ENCODE measurements around the gene CYTH2.
"Not testable (repeated sequence)": the region's sequence is repeated elsewhere in the genome, so short reads cannot be mapped to it uniquely, and the experiment has no call there.

Gene CYTH2

DNA sequence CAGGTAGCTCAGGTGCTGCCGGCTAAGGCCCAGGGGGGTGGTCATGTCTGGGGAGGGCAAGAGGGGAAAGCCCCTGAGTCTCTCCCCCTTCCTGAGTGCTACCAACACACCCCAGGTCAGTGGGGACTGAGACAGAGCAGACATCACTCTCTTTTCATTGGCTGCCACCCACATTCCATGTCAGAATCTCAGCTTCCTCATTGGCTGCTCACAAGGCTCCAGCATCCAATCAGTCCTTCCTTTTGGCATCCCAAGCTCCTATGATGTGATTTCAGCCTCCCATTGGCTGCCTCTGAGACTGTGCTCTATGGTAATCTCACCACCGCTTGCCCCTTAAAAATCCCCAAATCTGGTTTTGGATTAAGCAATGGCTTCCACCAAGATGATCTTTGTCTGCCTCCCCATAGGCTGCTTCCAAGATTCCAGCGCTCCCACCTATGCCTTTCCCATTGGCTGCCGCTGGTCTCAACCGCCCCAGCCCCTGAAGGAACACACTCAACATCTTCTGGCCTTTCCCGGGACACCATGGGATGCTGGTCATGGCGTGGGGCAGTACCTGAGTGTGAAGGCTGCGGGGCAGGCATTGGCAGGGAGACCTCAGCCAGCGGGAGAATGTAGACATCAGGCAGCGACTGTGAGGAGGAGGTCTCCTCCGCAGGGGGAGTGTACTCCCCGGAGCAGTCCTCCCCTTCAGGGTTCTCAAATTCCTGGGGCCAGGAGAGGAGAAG is 40.5 kb downstream of the CYTH2 start:
- DNase-seq (ENCODE audit: extremely low spot score, insufficient read length, low read depth) (no peak), FAIRE-seq (no peak)

- no peak for DNase-seq (ENCODE audit: extremely low spot score, insufficient read length, low read depth)
- FAIRE-seq: peak; percentile 65
Observed at GRCh38 chr19:48510421-48511268, 41.5 kb downstream of the CYTH2 start.

DNA sequence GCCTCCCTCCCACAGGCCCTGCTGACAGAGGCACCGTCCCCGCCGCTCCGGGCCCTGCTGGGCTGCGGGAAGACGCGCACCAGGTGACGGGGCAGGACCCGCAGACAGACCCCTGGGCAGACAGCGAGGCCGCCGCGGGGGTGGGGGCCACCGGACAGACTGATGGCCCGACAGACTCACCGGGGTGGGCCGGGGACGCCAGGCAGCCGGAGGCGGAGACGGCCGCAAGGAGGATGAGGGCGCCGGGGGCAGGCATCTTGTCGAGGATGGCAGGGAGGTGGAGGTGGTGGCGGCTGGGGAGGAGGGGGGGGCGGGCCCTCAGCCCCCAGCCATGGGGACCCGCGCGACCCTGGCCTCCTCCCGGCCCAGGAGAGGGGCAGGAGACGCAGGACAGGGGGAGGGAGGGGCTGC is 42.2 kb downstream of the CYTH2 start:
- DNase-seq (ENCODE audit: extremely low spot score, insufficient read length, low read depth) (no peak), FAIRE-seq (no peak)

DNA sequence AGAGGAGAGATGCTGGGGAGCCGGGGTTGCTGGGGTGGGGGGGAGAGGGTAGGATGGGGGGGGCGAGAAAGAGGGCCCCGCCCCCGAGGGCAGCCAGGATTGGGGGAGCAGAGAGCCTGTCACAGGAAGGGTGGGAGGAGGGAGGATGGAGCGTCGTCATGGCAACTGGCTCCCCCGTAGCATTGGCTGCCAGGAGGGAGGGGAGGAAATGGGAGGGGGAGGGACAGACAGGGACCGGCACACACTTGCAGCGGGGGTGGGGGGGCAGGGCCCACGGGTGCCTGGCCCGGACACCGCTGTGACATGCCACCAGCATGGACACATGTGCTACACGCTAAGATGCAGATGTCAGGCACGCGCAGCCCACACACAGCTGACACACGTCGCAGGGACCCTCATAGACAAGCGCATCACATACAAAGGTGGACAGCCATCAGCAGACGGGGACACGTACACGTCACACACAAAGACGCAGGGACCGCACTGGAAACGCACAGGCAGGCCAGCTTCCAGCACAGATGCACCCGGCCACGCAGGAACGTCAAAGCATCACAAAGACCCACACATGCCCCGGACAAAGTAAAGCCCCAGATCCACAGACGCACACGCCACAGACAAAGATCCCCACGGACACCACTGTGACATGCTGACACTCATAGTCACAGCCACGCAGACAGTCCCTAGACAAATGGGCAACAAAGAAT is 42.8 kb downstream of the CYTH2 start, which contains the start of gene LMTK3:
LMTK3 (minus strand) TSS at position 36 of the 704 bp plus-strand sequence. CDS start 259 bp downstream, outside the sequence.
- no peak for FAIRE-seq
- no peak for DNase-seq (ENCODE audit: extremely low spot score, insufficient read length, low read depth)

- FAIRE-seq (no peak), DNase-seq (ENCODE audit: extremely low spot score, insufficient read length, low read depth) (no peak)
Observed at GRCh38 chr19:48512504-48513288, 43.5 kb downstream of the CYTH2 start.

GRCh38 chr19:48513289-48514122 is 44.3 kb downstream of the CYTH2 start:
- DNase-seq (ENCODE audit: extremely low spot score, insufficient read length, low read depth): no peak
- FAIRE-seq: peak; percentile 89

DNA sequence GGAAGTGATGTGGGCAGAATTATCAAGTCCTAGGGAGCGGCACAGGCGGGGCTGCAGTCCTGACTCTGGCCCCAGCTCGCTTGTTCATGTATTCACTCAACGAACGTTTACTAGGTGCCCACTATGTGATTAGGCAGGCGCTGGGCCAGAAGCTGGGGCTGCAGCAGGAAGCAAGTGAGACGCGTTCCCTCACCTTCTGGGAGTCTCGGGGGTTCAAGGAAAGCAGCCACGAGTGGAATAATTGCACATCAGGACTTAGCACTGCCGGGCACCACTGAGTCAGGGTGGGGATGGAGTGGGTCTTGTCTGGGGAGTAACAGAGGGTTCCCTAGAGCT is 44.9 kb downstream of the CYTH2 start:
- DNase-seq (ENCODE audit: extremely low spot score, insufficient read length, low read depth) (no peak), FAIRE-seq (no peak)

DNA sequence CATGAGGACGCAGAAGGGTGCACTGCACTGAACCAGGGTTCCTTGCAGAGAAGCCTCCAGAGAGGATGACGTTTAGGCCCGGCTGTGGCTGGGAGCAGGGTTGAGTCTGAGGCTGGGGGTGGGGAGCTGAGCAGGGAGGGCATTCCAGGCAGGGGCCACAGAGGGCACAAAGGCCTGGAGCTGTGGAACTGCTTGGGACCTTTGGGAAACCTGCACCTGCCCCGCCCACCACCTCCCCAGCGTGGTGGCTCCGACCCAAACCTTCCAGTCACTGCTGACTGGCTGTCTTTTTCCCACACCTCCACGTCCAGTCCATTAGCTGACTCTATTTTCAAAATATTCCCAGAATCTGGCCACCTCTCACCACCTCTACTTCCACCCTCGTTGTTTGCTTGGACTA is 47.4 kb downstream of the CYTH2 start:
- no peak for DNase-seq (ENCODE audit: extremely low spot score, insufficient read length, low read depth)
- FAIRE-seq: no peak

- no peak for DNase-seq (ENCODE audit: extremely low spot score, insufficient read length, low read depth)
- no peak for FAIRE-seq
Observed at GRCh38 chr19:48518207-48518606, 49.0 kb downstream of the CYTH2 start.

DNA sequence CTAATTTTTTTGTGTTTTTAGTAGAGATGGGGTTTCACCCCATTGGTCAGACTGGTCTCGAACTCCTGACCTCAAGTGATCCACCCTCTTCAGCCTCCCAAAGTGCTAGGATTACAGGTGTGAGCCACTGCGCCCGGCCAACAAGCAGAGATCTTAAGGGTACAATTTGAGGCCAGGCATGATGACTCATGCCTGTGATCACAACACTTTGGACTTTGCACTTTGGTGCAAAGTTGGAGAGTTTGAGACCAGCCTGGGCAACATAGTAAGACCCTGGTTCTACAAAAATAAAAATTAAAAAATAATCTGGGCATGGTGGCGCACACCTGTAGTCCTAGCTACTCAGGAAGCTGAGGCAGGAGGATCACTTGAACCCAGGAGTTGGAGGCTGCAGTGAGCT is 50.3 kb downstream of the CYTH2 start:
- FAIRE-seq; DNase-seq (ENCODE audit: extremely low spot score, insufficient read length, low read depth): not testable (repeated sequence)

- FAIRE-seq: no peak
Observed at GRCh38 chr19:48520134-48520533, 51.0 kb downstream of the CYTH2 start.

DNA sequence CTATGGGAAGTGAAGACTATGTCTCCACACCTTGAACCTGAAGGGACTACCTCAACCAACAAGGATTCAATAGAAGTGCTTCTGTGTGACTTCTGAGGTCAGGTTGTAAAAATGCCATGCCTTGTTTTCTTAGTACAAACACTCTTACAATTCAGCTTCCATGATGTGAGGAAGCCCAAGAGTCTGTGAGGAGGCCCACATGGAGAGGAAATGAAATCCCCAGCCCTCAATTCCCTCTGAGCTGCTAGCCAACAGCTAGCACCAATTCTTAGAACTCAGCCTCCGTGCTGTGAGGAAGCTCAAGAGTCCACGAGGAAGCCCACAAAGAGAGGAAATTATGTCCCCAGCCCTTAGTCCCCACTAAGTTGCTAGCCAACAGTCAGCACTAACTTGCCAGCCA is 55.1 kb downstream of the CYTH2 start:
- no peak for FAIRE-seq

More at GRCh38 chr19:48520134-48520533, 51.0 kb downstream of the CYTH2 start:
- DNase-seq (ENCODE audit: extremely low spot score, insufficient read length, low read depth): no peak

DNA sequence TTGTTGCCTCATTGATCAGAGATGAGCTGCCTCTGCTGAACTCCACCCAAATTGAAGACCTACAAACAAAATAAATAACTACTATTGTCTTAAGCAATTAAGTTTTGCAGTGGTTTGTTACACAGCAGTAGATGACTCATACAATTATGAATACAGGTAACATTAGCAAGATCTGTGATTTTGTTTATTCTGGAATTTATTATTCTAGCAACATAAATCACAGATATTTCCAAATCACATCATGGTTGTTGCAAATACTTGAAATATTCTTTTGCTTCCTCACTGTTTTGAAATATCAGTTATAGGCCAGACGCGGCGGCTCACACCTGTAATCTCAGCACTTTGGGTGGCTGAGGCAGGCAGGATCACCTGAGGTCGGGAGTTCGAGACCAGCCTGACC is 55.6 kb downstream of the CYTH2 start:
- no peak for FAIRE-seq
- DNase-seq (ENCODE audit: extremely low spot score, insufficient read length, low read depth): no peak

More for the DNA sequence above, 55.1 kb downstream of the CYTH2 start:
- DNase-seq (ENCODE audit: extremely low spot score, insufficient read length, low read depth): no peak

- DNase-seq (ENCODE audit: extremely low spot score, insufficient read length, low read depth): no peak
- no peak for FAIRE-seq
Observed at GRCh38 chr19:48529156-48529555, 60.0 kb downstream of the CYTH2 start.

DNA sequence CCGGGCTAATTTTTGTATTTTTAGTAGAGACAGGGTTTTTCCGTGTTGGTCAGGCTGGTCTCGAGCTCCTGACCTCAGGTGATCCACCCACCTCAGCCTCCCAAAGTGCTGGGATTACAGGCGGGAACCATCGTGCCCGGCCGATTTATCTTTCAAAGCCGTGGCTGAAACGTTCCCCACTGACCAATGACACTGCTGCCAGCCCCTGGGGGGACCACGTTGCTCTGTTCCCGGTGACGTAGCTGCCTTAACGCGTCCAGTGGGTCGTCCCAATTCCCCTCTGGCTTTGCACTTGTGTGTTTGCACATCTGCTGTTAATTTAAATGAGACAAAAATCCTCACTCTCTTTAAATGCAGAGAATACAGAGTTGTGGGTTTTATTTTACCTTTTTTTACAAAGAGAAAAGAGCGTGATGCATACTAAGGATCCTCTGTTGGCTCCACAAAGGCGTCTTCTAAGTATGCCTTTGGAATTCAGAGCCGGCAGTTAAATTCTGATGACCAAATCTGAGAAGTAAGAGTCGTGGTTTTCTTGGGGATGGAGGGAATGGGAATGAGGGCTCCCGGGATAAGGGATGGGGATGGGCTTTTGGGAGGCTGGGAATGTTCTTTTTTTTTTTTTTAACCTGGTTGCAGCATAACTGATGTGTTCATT is 61.0 kb downstream of the CYTH2 start:
- DNase-seq (ENCODE audit: extremely low spot score, insufficient read length, low read depth) (no peak), FAIRE-seq (no peak)

DNA sequence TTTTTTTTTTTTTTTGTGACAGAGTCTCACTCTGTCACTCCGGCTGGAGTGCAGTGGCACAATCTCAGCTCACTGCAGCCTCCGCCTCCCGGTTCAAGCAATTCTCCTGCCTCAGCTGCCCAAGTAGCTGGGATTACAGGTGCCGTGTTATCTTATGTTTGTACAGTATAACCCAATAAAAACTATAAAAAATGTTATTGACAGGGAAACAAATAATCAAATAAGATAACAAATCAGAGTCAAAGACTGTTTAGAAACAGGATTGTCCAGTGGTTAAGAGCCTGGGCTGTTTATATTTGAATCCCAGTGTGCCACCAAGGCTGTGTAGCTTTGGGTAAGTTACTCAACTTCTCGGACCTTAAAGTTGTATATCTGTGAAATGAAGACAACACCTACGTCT is 61.6 kb downstream of the CYTH2 start:
- no peak for FAIRE-seq
- no peak for DNase-seq (ENCODE audit: extremely low spot score, insufficient read length, low read depth)

Data from GM18507 (cell line).